GM10266 (cell line): ENCODE results near the gene FOXJ3.

ENCODE experiments used
- DNase-seq: peaks from one replicate; pipeline ENCODE4 v3.0.0; 2012; ENCODE audit errors: extremely low spot score
- CTCF ChIP-seq: IDR thresholded peaks from 2 replicates; pipeline ENCODE4 v1.5.1; 2012; ENCODE audit warnings: mild to moderate bottlenecking, low read depth; ENCODE audit not compliant: control insufficient read depth, insufficient read depth; ENCODE audit errors: missing control alignments

Gene FOXJ3

GRCh38 chr1:42231253-42231652 is 103.8 kb downstream of the FOXJ3 start:
- no peak for DNase-seq
- TF ChIP-seq CTCF, result no peak

DNA sequence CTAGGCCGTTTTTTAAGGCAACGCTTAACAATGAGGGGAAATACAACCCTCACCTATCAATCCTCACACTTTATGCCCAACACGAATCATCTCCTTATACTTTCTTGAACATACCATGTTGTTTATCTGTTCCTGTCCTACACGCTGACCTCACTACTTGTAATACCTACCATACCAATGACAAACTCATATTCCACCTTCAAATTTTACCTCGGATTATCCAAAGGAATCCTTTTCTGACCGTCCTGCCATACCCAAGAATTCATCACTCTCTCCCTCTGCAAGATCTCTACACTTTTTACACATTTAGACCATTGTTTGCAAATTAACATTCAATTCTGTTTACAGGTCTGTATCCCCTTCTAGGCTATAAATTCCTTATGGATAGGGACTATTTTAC is 106.1 kb downstream of the FOXJ3 start:
- DNase-seq, result no peak
- TF ChIP-seq CTCF, result no peak

DNA sequence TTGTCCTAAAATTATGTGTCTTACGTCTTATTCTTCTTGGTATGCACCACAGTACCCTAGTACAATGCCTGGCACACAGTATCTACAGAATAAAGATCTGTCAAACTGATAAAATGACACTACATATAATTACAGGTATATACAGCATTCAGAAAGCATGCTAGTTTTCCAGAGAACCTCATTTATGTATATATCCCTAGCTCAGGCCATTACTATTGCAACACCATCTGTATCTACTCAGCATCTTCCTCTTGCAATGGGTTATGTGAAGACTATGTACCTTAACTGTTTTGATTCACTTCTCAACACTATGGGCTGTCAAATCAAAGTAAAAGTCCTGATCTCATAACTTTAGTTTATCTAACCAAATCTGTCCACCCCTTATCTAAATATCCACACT is 112.0 kb downstream of the FOXJ3 start:
- TF ChIP-seq CTCF, result no peak
- no peak for DNase-seq

DNA sequence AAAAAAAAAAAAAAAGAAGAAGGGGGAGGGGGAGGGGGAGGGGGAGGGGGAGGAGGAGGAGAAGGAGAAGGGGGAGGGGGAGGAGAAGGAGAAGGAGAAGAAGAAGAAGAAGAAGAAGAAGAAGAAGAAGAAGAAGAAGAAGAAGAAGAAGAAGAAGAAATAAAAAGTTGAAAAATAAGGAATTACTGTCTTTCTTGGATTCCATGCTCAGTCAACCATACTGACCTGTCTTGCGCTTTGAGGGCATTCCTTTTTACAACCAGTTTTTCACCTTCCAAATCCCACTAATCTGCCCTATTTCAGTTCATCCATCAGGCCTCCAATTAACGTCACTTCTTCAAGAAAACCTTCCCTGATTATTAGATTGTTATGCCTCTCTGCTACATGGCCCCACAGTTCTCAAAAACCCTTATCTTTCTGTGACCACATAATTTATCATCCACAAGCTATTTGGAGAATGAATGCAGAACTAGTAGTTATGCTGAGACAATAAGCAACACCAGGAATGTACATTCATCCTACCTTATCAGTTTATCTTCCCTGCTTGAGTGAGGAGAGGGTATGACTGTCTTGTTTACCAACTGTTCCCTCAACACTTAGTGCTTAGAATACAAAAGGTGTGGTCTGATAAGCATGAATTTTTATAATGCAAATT is 113.0 kb downstream of the FOXJ3 start:
- no peak for TF ChIP-seq CTCF
- no peak for DNase-seq

DNA sequence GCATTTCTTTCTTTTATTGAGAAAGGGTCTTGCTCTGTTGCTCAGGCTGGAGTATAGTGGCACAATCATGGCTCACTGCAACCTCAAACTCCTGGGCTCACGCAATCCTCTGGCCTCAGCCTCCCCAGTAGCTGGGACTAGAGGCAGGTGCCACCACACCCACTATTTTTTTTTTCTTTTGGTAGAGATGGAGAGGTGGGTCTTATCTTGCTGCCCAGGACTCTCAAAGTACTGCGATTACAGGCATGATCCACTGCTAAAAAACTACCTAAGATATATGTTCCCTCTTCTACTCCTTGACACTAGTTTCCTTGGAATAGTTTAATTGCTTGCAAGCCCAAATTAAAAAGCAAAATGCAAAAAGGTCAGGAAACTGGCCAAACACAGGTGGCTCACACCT is 113.6 kb downstream of the FOXJ3 start:
- no peak for DNase-seq
- TF ChIP-seq CTCF, result no peak

DNA sequence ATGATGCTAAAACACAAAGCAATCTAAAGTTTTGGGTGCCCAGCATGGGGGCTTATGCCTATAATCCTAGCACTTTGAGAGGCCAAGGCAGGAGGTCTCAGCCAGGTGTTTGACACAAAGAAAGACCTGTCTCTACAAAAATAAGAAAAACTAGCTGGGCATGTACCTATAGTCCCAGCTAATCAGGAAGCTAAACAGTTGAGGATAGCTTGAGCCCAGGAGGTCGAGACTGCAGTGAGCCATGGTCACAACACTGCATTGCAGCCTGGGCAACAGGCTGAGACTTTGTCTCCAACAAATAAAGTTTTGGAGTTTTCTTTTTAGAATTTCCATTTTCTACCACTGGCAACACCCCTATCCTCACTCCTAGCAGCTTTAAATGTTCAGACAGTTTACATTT is 115.4 kb downstream of the FOXJ3 start:
- DNase-seq, result no peak

More for the DNA sequence above, 115.4 kb downstream of the FOXJ3 start:
- no peak for TF ChIP-seq CTCF
